Measurements from ENCODE around the gene MTIF3.

The MTIF3 gene

GRCh38 chr13:27388241-27388640 is 62.1 kb downstream of the MTIF3 start:
- Histone ChIP-seq H3K4me2 (ENCODE audit: low read depth, low read length, poor library complexity, severe bottlenecking) (no peak overlapping the region), H3K27ac (ENCODE audit: low read depth, low read length) (no peak overlapping the region), H3K36me3 (ENCODE audit: low read length) (no peaks in the 10 kb centered on the region), H3K4me3 (ENCODE audit: insufficient read depth, low read length, poor library complexity, severe bottlenecking) (no peak overlapping the region), H3K79me2 (ENCODE audit: insufficient read depth, low read length) (no peaks in the 10 kb centered on the region), H4K20me1 (ENCODE audit: low read depth, low read length) (no peaks in the 10 kb centered on the region), H2AFZ (ENCODE audit: low read depth, low read length, severe bottlenecking) (no peak overlapping the region), H3K9me3 (ENCODE audit: insufficient read depth, low read length) (no peaks in the 10 kb centered on the region), H3K9ac (ENCODE audit: low read length) (no peak overlapping the region), H3K9me2 (replicated peaks; ENCODE audit: insufficient read depth, low read length) (no peaks in the 10 kb centered on the region), H3K27me3 (ENCODE audit: low read length) (no peaks in the 10 kb centered on the region), H3F3A (ENCODE audit: insufficient read depth) (no peaks in the 10 kb centered on the region)
- TF ChIP-seq EZH2phosphoT487 (conservative IDR thresholded peaks at IDR 0.05; ENCODE audit: low read length) = no peak
